HTR-8/SVneo (cell line): ENCODE measurements around the gene DGKD.
A peak's percentile ranks its signal among the peaks of the same experiment; 100 is the strongest.
"Not testable (repeated sequence)": the region's sequence is repeated elsewhere in the genome, so short reads cannot be mapped to it uniquely, and the experiment has no call there.

Source experiments
- DNase-seq: peaks from one replicate; pipeline ENCODE4 v3.0.0; 2011; ENCODE audit warnings: low spot score, mixed read lengths; ENCODE audit not compliant: insufficient read length
- FAIRE-seq: peaks from 2 replicates; lab custom pipeline; 2011; peaks lifted over from hg19 to GRCh38; lab: Jason Lieb, UNC

DGKD gene

GRCh38 chr2:233353769-233354499, at the start of gene DGKD:
Gene DGKD (plus strand): TSS chr2:233354494. CDS start chr2:233354519, 25 bp downstream.
- FAIRE-seq (no peak), DNase-seq (peak; percentile 59)

- FAIRE-seq (no peak), DNase-seq (no peak)
These were observed 46.7 kb upstream of the DGKD start, which contains the start of gene SAG for GRCh38 chr2:233307565-233307964. Gene SAG (plus strand): TSS chr2:233307816. CDS start chr2:233309190, 1,374 bp downstream.

GRCh38 chr2:233311241-233311926, 42.9 kb upstream of the DGKD start:
- FAIRE-seq, result no peak
- no peak for DNase-seq

- no peak for DNase-seq
- no peak for FAIRE-seq
These were observed 41.4 kb upstream of the DGKD start for GRCh38 chr2:233312874-233313273.

GRCh38 chr2:233314180-233314925, 39.9 kb upstream of the DGKD start:
- DNase-seq (no peak), FAIRE-seq (no peak)

GRCh38 chr2:233317196-233317943, 36.9 kb upstream of the DGKD start:
- FAIRE-seq, result no peak
- DNase-seq, result no peak

- FAIRE-seq (no peak), DNase-seq (no peak)
These were observed 35.0 kb upstream of the DGKD start for GRCh38 chr2:233319256-233319655.

GRCh38 chr2:233320470-233320869, 33.8 kb upstream of the DGKD start:
- no peak for DNase-seq
- no peak for FAIRE-seq

GRCh38 chr2:233321166-233321565, 33.1 kb upstream of the DGKD start:
- no peak for FAIRE-seq
- DNase-seq, result no peak

GRCh38 chr2:233323851-233324250, 30.4 kb upstream of the DGKD start:
- FAIRE-seq, result no peak
- no peak for DNase-seq

- FAIRE-seq (no peak), DNase-seq (no peak)
These were observed 29.0 kb upstream of the DGKD start for GRCh38 chr2:233325256-233325655.

GRCh38 chr2:233325814-233326213, 28.5 kb upstream of the DGKD start:
- FAIRE-seq (no peak), DNase-seq (no peak)

GRCh38 chr2:233326500-233326899, 27.8 kb upstream of the DGKD start:
- FAIRE-seq, result no peak

GRCh38 chr2:233328922-233329321, 25.4 kb upstream of the DGKD start:
- no peak for DNase-seq
- FAIRE-seq, result no peak

More at GRCh38 chr2:233326500-233326899, 27.8 kb upstream of the DGKD start:
- DNase-seq, result no peak

GRCh38 chr2:233329489-233330135, 24.7 kb upstream of the DGKD start:
- FAIRE-seq (no peak), DNase-seq (no peak)

GRCh38 chr2:233331536-233331935, 22.8 kb upstream of the DGKD start:
- FAIRE-seq (no peak), DNase-seq (no peak)

GRCh38 chr2:233332125-233332524, 22.2 kb upstream of the DGKD start:
- DNase-seq (no peak), FAIRE-seq (no peak)

GRCh38 chr2:233334915-233335314, 19.4 kb upstream of the DGKD start:
- FAIRE-seq, result no peak
- DNase-seq, result no peak

GRCh38 chr2:233336091-233336490, 18.2 kb upstream of the DGKD start:
- not testable (repeated sequence) for FAIRE-seq, DNase-seq

GRCh38 chr2:233336541-233336940, 17.8 kb upstream of the DGKD start:
- FAIRE-seq (no peak), DNase-seq (no peak)
